ENCODE data around the gene KCNA2.

Gene KCNA2

DNA sequence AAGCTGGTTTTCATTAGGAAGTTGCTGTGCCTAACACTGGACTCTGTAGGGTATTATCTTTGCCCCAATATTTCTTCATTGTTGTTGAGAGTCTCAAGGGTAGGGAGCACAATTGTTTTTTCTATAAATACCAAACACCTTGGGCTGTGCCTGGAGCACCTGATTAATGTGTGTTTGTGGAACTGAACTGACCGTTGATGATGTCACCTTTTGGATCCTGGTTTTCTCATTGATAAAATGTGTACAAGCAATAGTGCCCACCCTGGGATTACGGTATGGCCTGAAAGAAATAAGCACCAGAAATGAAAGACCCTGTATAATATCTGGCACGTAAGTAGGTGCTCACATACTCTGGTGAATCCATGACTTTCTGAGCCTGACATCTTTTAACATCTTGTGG, 39.3 kb downstream of the KCNA2 start:
- no peak for DNase-seq (ENCODE audit: low spot score)

DNA sequence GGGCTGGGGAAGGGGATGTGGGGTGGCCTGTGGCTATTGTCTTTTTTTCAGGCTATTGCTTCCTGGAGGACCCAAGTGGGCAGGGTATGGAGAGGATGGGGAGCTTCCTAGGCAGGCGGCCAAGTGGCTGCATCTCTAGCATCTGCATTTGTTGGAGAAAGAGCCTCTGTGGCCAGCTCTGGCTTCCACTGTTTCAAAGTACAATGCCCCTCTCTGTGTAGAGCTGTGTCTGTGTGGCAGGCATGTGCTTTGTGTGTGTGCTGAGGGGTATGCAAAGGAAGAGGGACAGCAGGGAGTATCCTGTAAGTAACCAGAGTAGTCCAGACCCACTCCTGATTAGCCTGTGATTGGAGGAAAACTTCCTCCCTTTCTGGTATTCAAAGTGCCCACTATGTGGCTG, 40.6 kb downstream of the KCNA2 start:
- DNase-seq (ENCODE audit: low spot score), result peak; percentile 99

DNA sequence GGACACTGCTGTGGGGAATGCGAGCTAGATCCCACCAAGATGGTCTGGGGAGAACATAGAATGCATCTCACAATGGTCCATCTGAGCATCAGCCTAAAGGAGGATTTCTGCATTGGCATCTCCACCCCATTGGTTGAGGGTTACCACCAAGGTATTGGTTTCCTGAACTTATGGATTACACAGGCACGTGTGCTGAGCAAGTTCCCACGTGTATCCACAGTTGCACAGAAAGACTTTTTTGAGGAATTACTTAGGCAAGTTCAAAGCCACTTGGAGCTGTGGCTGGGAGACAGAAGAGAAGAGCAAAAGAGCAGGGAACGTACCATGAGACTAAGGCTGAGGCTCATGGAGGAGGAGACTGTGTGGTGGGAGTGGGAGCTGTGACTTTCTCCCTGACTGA, 43.1 kb downstream of the KCNA2 start:
- no peak for DNase-seq (ENCODE audit: low spot score)

DNA sequence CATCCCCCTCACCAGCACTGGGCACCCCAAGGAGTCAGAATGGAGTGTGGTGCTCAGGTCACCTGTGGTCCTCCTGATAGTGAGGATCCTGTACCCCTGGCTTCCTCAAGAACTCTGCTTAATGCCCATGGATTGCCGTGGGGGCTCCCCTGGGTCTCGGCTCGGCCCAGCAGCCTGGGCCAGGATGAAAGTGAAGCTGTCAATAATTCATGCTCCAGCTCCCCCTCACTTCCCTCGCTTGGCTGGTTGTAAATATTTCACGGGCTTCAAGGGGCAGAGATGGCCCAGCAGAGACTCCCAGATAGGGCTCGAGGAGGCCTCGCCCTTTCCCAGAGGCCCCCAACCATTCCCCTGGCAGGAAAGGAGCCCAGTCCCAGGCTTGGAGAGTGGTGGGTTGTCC, 44.6 kb downstream of the KCNA2 start:
- DNase-seq (ENCODE audit: low spot score), result no peak

DNA sequence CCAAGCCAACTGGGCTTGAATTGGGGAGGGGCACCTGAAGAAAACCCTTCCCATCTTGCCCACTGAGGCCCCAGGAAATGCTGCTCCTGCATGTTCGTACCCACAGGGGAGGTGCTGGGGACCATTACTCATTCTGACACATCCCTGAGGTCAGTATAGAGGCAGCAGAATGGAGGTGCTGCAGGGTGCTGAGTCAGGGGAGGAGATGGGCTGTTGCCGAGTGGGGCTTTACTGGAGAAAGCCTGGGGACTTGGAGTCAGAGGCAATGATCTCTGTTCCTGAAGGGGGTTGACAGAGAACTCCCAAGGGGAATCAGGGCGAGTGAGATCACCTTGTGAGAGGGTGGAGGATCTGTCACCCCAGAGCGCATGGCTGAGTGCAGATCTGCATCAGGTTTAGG, 47.0 kb downstream of the KCNA2 start:
- DNase-seq (ENCODE audit: low spot score), result no peak

DNA sequence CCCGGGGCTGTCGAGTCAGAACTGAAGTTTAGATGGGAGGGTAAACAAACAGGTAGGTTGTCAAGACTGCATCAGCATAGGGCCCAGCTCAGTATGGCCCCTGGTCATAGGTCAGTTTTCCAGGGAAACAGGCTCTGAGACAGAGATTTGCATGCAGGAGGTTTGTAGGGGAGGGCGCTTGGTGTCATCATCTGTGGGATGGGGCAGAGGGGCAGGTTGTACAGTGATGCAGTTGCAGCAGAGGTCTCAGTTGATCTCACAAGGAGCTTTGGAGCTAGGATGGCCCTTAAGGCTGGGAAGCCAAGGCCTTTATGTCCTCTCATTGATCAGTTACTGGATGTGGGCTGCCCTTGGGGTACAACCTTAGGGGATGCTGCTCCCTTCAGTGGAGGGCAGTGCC, 48.7 kb downstream of the KCNA2 start:
- DNase-seq (ENCODE audit: low spot score), result no peak

DNA sequence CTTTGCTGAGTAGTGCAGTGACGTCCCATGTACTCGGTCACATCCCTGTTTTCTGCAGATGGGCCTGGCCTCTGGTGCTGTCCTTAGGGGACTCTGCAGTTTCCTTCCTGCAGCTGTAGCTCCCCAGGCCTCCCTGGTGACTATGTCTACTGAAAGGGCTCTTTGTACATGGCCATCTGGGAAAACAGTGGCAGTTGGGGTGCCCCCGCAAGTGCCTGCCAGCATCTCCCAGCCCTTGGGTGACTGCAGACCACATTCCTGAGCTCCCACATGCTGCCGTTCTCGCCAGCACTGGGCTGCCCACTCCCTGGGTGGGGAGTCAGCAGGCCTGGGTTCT, 49.7 kb downstream of the KCNA2 start:
- DNase-seq (ENCODE audit: low spot score), result peak; percentile 98

DNA sequence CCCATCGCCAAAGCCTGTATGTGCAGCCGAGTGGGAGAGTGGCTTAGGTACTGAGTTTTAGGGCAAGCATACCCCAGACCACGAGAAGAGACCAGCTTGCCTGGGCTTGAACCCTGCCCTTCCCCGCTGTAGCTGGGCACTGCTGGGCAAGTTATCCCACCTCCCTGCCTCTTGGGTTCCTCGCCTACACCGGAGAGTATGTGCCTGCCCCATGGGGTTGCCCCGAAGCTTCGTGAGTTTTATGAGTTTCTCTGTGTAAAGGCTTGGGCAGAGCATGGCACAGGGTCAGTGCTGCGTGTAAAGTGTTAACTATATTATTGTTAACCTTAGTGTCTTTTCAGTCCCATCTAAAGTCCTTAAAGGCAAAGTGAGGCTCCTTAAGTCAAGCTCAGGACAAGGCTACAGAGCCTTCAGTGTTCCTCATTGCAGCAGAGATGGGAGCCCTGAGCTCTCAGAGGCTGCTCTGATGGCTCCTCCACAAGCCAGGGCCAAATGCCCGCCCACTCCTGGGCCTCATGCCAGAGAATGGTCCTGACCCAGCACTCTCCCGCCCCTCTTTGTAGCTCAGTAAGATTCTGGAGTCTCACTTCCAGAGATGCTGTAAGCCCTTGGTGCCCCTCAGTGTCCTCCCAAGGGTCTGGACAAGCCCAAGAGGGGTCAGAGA, 50.2 kb downstream of the KCNA2 start:
- DNase-seq (ENCODE audit: low spot score), result peak; percentile 96

DNA sequence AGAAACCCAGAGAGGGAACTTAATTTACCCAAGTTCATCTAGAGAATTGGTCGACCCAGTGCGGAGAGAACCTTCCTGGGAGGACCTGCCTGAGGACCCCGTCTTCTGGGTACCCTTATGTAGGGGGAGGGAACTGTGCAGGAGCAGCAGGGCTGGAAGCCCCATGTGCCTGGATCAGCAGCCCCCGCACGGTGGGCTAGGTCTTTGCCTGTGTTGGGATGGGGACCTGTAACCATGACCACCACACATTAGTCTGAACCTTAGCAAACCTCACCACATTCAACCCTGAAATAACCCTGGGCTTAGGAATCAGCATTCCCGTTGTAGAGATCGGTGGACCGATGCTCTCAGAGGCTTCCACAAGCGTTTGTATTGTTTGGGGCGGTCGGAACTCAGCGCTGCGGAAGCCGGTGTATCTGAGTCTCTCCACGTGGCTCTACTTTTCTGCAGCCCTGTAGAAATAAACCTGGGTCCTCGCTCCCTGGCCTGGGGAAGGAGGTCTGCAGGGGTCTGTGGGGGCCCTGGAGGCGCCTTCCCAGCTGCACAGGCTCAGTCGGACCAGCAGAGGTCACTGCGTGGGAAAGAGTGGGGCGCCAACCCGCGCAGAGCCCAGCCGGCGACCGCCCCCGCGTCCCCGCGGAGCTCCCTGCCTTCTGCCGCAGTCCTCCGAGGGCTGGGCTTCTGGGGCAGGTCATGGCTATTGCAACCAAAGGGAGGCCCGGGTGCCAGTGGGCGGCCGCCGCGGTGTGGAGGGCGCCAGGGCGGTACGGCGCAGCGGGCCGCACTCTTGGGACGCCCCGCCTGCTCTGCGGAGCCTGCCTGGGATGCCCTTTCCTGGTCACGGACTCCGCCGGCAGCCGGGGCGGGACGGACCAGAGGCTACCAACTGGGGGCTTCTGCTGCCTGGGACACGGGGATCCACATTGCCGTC, 51.0 kb downstream of the KCNA2 start:
- DNase-seq (ENCODE audit: low spot score), result peak; percentile 59

DNA sequence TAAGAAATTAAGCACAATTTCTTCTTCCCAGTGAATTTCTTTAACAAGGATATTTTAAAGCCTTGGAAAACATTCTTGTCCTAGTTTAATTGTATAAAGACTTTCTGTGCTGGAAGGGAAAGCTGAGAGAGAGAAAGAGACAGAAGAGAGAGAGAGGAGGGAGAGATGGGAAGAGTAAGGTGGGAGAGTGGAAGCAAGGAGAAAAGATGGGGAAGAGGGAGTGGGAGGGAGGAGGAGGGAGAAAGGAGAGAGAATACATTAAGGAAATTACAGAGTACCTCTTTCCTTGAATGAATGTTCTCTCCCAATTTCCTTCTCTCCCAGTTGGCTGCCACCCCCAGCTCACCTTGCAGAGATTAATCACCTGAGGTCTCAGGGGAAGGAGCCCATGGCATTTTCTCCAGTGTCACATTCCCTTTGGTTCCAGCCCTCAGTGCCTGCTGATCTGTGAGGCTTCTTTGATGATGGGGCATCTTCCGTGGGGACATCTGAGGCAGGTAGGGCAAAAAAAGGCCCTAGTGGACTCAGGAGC, 54.8 kb downstream of the KCNA2 start:
- no peak for DNase-seq (ENCODE audit: low spot score)

DNA sequence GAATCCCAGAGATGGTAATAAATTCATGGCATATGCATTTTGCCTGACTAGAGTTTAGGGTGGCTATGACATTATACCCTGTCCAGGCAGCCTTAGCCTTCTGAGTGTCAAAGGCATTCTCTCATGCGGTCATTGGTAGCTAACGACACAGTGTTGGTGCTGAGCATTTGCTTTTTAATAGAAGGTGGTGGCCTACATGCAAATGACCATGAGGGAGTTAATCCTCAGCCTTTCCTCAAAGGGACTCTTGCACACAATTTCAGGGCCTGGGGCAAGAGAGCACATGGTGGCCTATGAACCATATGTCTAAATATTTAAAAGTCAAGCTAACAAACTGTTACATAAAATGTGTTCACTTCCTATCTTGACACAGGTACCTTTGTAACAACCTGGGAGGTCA, 56.3 kb downstream of the KCNA2 start:
- no peak for DNase-seq (ENCODE audit: low spot score)

DNA sequence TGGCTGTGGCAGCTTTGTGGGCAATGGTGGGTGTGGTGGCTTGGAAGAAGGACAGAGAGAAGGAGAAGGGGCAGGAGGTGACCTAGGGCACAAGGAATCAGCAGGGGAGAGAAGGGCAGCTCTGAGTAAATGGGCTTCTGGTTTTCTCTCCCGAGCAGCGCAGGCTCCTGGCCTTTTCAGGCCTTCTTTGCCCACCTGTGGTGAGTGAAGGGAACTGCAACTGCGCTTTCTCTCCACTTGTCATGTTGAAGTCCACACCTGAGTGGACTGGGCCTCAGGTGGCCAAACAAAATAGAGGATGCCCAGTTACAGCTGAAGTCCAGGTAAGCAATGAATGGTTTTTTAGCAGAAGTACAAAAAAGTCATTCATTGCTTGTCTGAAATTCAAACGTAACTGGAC, 57.8 kb downstream of the KCNA2 start:
- DNase-seq (ENCODE audit: low spot score), result no peak

DNA sequence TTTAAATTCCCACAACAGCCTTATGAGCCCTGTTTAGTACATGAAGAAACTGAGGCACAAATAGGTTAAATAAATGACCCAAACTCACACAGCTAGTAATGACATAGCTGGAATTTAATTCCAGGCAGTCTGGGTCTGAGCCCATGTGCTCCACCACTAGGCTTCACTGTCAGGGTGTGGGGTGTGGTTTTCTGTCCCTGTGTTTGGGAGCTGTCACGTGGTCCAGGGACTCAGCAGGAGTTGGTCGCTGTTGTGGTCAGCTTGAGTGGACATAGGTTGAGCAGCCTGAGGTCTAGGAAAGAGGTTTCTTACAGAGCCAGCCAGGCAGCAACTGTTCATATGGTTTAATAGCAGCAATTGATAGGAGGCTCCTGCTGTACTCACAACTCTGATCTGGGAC, 59.1 kb downstream of the KCNA2 start:
- DNase-seq (ENCODE audit: low spot score), result no peak

DNA sequence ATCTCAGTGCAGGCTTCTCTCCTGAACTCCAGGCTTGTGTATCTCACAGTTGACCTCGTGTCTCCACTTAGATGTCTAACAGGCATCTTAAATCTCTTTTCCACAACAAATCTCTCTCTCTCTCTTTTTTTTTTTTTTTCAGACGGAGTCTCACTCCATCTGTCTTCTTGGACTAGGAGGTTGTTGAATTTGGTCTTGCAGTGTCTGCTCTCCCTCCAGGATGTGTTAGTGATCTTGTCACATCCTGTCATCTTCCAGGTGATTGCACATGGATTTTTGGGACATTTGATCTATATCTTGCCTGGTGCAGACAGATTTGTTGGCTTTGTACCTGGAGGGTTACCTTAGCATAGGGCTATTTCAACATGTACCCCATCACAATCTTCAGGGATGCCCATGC, 60.7 kb downstream of the KCNA2 start:
- DNase-seq (ENCODE audit: low spot score), result no peak

DNA sequence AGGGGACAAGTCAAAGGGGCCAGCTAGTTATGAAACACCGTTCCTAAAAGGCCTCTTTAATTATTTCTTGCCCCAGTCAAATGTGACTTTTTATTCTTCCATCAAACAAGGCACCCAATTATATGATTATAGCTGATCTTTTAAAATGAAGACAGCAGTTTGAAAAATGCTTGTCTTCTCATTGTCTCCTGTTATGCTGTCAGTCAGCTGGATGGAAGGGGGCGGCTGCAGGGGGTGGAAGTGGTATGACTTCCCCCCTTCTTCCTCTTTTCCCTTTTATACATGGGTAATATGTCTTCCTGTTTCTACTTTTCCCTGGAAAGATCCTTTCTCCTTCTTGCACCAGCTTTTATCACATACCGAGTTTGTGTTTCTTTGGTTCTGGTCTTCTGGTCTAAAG, 61.4 kb downstream of the KCNA2 start:
- no peak for DNase-seq (ENCODE audit: low spot score)
